ENCODE results near the gene SLC39A10. TPM values are rescaled to one million over a fixed set of nuclear protein-coding genes. Genes with fewer than 3 reads are reported as not detected.
"Not testable (repeated sequence)": the region's sequence is repeated elsewhere in the genome, so short reads cannot be mapped to it uniquely, and the experiment has no call there.

SLC39A10 gene
- total and polyA plus RNA-seq, 8 donors, result 0.15 to 22.0 (median 3.1) TPM

DNA sequence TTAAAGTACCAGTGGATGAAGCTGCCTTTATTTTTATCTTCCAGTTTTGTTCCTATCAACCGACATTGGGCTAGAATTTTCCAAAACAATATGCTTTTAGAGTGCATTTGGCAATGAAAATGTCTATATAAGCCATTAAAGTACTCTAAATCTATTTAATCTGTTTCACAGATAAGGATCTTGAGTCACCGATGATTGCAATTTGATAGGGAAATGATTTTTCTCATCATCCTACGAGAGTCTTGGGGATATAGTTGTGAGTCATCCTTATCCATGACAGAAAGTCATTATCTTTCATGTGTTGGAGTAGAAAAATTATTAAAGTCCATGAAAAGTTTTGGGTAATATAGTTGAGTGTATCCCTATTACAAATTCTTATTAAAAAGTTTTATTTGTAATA, 26.1 kb downstream of the SLC39A10 start:
- Histone ChIP-seq H3K36me3 (peaks cover 0 to 10% (median 6%) of the 10 kb centered on the region in 4 donors), H3K4me3 (no peak overlapping the region), H3K27ac (no peak overlapping the region), H3K27me3 (no peaks in the 10 kb centered on the region), H3K9me3 (no peaks in the 10 kb centered on the region), H3K4me1 (no peaks in the 10 kb centered on the region)
- intact Hi-C loops (cut with DNase I; ENCODE audit: low total_unique reads), result no loop called here
- DNase-seq, result no peak
- TF ChIP-seq POLR2AphosphoS5 (IDR thresholded peaks at IDR 0.05), result no peak
- TF ChIP-seq EP300 (IDR thresholded peaks at IDR 0.05), result no peak
- no peak for TF ChIP-seq POLR2A (IDR thresholded peaks at IDR 0.05)
- TF ChIP-seq, protein P1, sequence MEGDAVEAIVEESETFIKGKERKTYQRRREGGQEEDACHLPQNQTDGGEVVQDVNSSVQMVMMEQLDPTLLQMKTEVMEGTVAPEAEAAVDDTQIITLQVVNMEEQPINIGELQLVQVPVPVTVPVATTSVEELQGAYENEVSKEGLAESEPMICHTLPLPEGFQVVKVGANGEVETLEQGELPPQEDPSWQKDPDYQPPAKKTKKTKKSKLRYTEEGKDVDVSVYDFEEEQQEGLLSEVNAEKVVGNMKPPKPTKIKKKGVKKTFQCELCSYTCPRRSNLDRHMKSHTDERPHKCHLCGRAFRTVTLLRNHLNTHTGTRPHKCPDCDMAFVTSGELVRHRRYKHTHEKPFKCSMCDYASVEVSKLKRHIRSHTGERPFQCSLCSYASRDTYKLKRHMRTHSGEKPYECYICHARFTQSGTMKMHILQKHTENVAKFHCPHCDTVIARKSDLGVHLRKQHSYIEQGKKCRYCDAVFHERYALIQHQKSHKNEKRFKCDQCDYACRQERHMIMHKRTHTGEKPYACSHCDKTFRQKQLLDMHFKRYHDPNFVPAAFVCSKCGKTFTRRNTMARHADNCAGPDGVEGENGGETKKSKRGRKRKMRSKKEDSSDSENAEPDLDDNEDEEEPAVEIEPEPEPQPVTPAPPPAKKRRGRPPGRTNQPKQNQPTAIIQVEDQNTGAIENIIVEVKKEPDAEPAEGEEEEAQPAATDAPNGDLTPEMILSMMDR (IDR thresholded peaks at IDR 0.05), result no peak
- WGBS, 5 donors, result 72 to 79% (median 76%) methylated on average over 3 of the region's 3 CpGs

DNA sequence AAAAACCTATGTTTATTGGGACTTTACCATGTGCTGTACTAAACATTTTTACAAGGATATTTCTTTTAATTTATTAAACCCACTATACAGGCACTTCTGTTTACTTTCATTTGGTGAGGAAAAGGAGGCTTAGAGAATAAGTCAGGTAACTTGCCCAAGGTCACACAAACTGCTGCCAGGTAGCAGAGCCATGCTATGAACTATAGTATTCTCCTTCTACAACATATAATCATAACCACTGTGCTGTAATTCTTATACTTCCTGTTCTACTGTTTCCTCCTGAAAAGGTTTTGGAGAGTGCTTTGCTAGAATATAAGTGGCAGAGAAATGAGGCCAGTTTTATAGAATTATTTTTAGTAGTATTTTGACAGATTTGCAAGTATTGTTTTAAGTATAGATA, 29.5 kb downstream of the SLC39A10 start:
- Histone ChIP-seq H3K4me3 (no peak overlapping the region), H3K9me3 (peaks cover 0 to 6% (median 2%) of the 10 kb centered on the region in 4 donors), H3K36me3 (no peaks in the 10 kb centered on the region), H3K27me3 (no peaks in the 10 kb centered on the region), H3K27ac (no peak overlapping the region), H3K4me1 (no peaks in the 10 kb centered on the region)
- no peak for DNase-seq
- intact Hi-C loops (cut with DNase I; ENCODE audit: low total_unique reads), result no loop called here
- TF ChIP-seq, protein P1 (IDR thresholded peaks at IDR 0.05), result no peak
- TF ChIP-seq EP300 (IDR thresholded peaks at IDR 0.05) (no peak), POLR2A (IDR thresholded peaks at IDR 0.05) (no peak), POLR2AphosphoS5 (IDR thresholded peaks at IDR 0.05) (no peak)

DNA sequence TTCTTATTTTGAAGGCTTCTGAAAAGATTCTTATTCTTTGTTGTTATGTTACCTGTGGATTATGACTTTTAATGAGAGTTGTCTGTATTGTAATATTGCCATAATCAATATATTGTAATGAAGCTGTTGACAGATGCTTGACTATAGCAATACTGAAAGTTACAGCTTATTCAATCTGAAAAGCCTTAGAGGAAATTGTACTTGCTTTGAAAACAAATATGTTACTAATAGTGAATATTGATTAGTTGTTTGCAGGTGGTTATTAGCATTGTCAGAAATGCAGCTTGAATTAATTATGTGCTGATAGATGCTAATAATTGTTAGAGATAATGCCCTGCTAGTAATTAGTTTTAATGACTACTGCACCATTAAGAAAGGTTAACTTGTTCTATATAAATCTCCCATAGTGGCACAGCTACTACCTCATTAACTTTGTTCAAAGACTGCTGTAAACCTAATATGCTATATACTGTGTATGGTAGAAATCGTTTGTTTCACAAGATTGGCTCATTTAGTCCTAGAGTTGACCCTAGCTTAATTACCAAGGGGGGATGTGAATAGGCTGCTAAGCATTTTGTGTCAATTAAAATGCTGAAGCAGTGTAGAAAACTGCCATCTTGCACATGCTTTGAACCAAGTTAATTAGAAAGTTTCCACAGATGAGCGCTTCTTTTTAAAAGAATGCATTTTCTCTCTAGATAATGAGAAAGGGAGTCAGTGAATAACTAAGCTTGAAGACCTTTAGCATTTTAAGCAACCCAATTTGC, 30.5 kb downstream of the SLC39A10 start:
- no peaks in the 10 kb centered on the region for H3K4me1 ChIP-seq
- H3K36me3 ChIP-seq, result no peaks in the 10 kb centered on the region
- no peak overlapping the region for H3K27ac ChIP-seq
- intact Hi-C loops (cut with DNase I; ENCODE audit: low total_unique reads), result no loop called here
- 82 to 88% (median 85%) methylated on average over 2 of the region's 2 CpGs for WGBS, 5 donors
- TF ChIP-seq, protein P1 (IDR thresholded peaks at IDR 0.05), result no peak
- TF ChIP-seq EP300 (IDR thresholded peaks at IDR 0.05), result no peak
- TF ChIP-seq POLR2AphosphoS5 (IDR thresholded peaks at IDR 0.05), result no peak
- TF ChIP-seq POLR2A (IDR thresholded peaks at IDR 0.05), result no peak
- no peaks in the 10 kb centered on the region for H3K27me3 ChIP-seq
- H3K4me3 ChIP-seq, result no peak overlapping the region
- no peak for DNase-seq
- H3K9me3 ChIP-seq, result peaks cover 0 to 11% (median 3%) of the 10 kb centered on the region in 4 donors

GRCh38 chr2:195692531-195692930, 35.5 kb downstream of the SLC39A10 start:
- H3K27ac ChIP-seq; DNase-seq; H3K4me1 ChIP-seq; H3K27me3 ChIP-seq; intact Hi-C loops (cut with DNase I; ENCODE audit: low total_unique reads); H3K36me3 ChIP-seq; H3K4me3 ChIP-seq: not testable (repeated sequence)
- 79 to 91% (median 89%) methylated on average over 3 of the region's 3 CpGs for WGBS, 5 donors
- peaks cover 0 to 17% (median 3%) of the 10 kb centered on the region in 4 donors for H3K9me3 ChIP-seq

- H3K27ac ChIP-seq, result no peak overlapping the region
- H3K27me3 ChIP-seq, result no peaks in the 10 kb centered on the region
- H3K36me3 ChIP-seq, result peaks cover 0 to 7% (median 0%) of the 10 kb centered on the region in 4 donors
- no peak for DNase-seq
- intact Hi-C loops (cut with DNase I; ENCODE audit: low total_unique reads), result no loop called here
- peaks cover 0 to 18% (median 3%) of the 10 kb centered on the region in 4 donors for H3K9me3 ChIP-seq
- no peak for TF ChIP-seq POLR2AphosphoS5 (IDR thresholded peaks at IDR 0.05)
- TF ChIP-seq EP300 (IDR thresholded peaks at IDR 0.05), result no peak
- TF ChIP-seq POLR2A (IDR thresholded peaks at IDR 0.05), result no peak
- TF ChIP-seq, protein P1 (IDR thresholded peaks at IDR 0.05), result no peak
- H3K4me3 ChIP-seq, result no peak overlapping the region
- no peaks in the 10 kb centered on the region for H3K4me1 ChIP-seq
- 96 to 99% (median 97%) methylated on average over 7 of the region's 7 CpGs for WGBS, 5 donors
Observed at GRCh38 chr2:195694553-195694952, 37.5 kb downstream of the SLC39A10 start.
